GM12878 (cell line): ENCODE data around the gene UBA6. TPM values are rescaled to one million over a fixed set of nuclear protein-coding genes. Genes with fewer than 3 reads are reported as not detected.
A peak's percentile ranks its signal among the peaks of the same experiment; 100 is the strongest.

Experiments
- ATAC-seq: fragments of 200-7000 bp; cut with Tn5 transposase; 3 replicates; pipeline ENCODE4 v1.9.1; 2020; ENCODE audit warnings: mild to moderate bottlenecking, moderate library complexity
- Bru-seq: library from RNA; stranded (reverse); fragments of 400-500 nt; gene quantifications from one replicate; lab custom pipeline; 2021; lab: Mats Ljungman, UMichigan
- BruChase-seq, 2 experiments: library from RNA; stranded (reverse); fragments of 400-500 nt; gene quantifications; one replicate each; lab custom pipeline; 2021; lab: Mats Ljungman, UMichigan
- BruUV-seq: library from RNA; stranded (reverse); fragments of 400-500 nt; replicated peaks from 2 replicates; lab custom pipeline; 2021; lab: Mats Ljungman, UMichigan
- CTCF ChIA-PET: fragments of 300-600 bp; sonication (Branson Sonifier 250); formaldehyde crosslinking; extraction: SDS; loops from one replicate; lab custom pipeline; 2021; ENCODE audit warnings: inconsistent platforms; lab: Yijun Ruan, JAX
- POLR2A ChIA-PET: fragments of 350-600 bp; formaldehyde crosslinking; extraction: SDS; loops from one replicate; lab custom pipeline; 2021; ENCODE audit warnings: inconsistent platforms; lab: Charles Lee
- RAD21 ChIA-PET: fragments of 300-600 bp; sonication (Branson Sonifier 250); formaldehyde crosslinking; loops from one replicate; lab custom pipeline; 2023; ENCODE audit warnings: antibody characterized with exemption; ENCODE audit not compliant: unreplicated experiment; lab: Charles Lee
- SMC1A ChIA-PET: fragments of 300-600 bp; sonication (Branson Sonifier 250); formaldehyde crosslinking; loops from one replicate; lab custom pipeline; 2023; ENCODE audit not compliant: unreplicated experiment, uncharacterized antibody; lab: Charles Lee
- DNase-seq: peaks from one replicate; pipeline ENCODE4 v3.0.0-alpha.2; 2011; ENCODE audit warnings: low read depth, low spot score
- FAIRE-seq: peaks from 3 replicates; lab custom pipeline; 2011; peaks lifted over from hg19 to GRCh38; lab: Jason Lieb, UNC
- H2AFZ ChIP-seq: 2 replicates; pipeline ENCODE4 v1.6.0; 2011; ENCODE audit warnings: low read depth, low read length, control low read depth; ENCODE audit not compliant: control insufficient read depth
- H3K27ac ChIP-seq: 2 replicates; pipeline ENCODE4 v1.5.1; 2011; ENCODE audit warnings: control low read depth; ENCODE audit not compliant: control insufficient read depth, insufficient read depth
- H3K27me3 ChIP-seq, 2 experiments: replicated peaks in 1 of 2; 2 replicates each; pipeline versions ENCODE4 v1.6.0 to v1.6.1; 2011; ENCODE audit warnings: low read length in 1 of 2; ENCODE audit not compliant: control insufficient read depth in 2 of 2, insufficient read depth in 2 of 2
- H3K36me3 ChIP-seq, 2 experiments: 2 replicates each; pipeline ENCODE4 v1.5.1; 2011; ENCODE audit warnings: low read length in 1 of 2; ENCODE audit not compliant: control insufficient read depth in 2 of 2, insufficient read depth in 2 of 2
- H3K4me1 ChIP-seq: 2 replicates; pipeline ENCODE4 v1.6.1; 2011; ENCODE audit warnings: mild to moderate bottlenecking, low read length, moderate library complexity, mixed read lengths; ENCODE audit not compliant: control insufficient read depth, insufficient read depth
- H3K4me2 ChIP-seq: 2 replicates; pipeline ENCODE4 v1.6.0; 2011; ENCODE audit warnings: control low read depth; ENCODE audit not compliant: control insufficient read depth, insufficient read depth
- H3K4me3 ChIP-seq: fragments of 200-600 bp; sonication (generic); 2 replicates; pipeline ENCODE4 v1.5.1; 2016
- H3K79me2 ChIP-seq: 2 replicates; pipeline ENCODE4 v1.6.0; 2011; ENCODE audit warnings: low read length; ENCODE audit not compliant: control insufficient read depth, insufficient read depth
- H3K9ac ChIP-seq: 2 replicates; pipeline ENCODE4 v1.8.0; 2011; ENCODE audit warnings: low read length, control low read depth, mixed read lengths; ENCODE audit not compliant: control insufficient read depth, insufficient read depth
- H3K9me3 ChIP-seq: replicated peaks from 3 replicates; pipeline ENCODE4 v1.5.1; 2011; ENCODE audit warnings: mild to moderate bottlenecking, low read length; ENCODE audit not compliant: control insufficient read depth, insufficient read depth
- H4K20me1 ChIP-seq: 2 replicates; pipeline ENCODE4 v1.6.0; 2011; ENCODE audit not compliant: control insufficient read depth, insufficient read depth
- CBX3 ChIP-seq: fragments of 200-600 bp; sonication (generic); IDR thresholded peaks from 2 replicates; pipeline ENCODE4 v1.6.1; 2016; ENCODE audit warnings: low read depth, borderline replicate concordance
- EED ChIP-seq: sonication (generic); IDR thresholded peaks from 2 replicates; pipeline ENCODE4 v1.6.1; 2016; ENCODE audit warnings: antibody characterized with exemption, low read depth
- EGR1 ChIP-seq, 2 experiments: IDR thresholded peaks; 1 replicate in 1 of 2; 2 replicates in 1 of 2; pipeline ENCODE4 v1.6.1; 2011 to 2012; ENCODE audit warnings: low read depth in 2 of 2, low read length in 2 of 2, borderline replicate concordance in 1 of 2, mild to moderate bottlenecking in 1 of 2, moderate library complexity in 1 of 2
- FOXK2 ChIP-seq: fragments of 450-650 bp; IDR thresholded peaks from 2 replicates; pipeline ENCODE4 v1.6.1; 2017; ENCODE audit warnings: mild to moderate bottlenecking, moderate library complexity
- HSF1 ChIP-seq: fragments of 150-350 bp; IDR thresholded peaks from 2 replicates; pipeline ENCODE4 v1.6.1; 2014; ENCODE audit warnings: mild to moderate bottlenecking, low read depth, low read length
- IKZF2 ChIP-seq, 2 experiments: fragments of 450-650 bp; IDR thresholded peaks; 2 replicates each; pipeline ENCODE4 v1.6.1; 2017; ENCODE audit warnings: mild to moderate bottlenecking in 2 of 2, moderate library complexity in 2 of 2
- JUNB ChIP-seq: IDR thresholded peaks from 2 replicates; pipeline ENCODE4 v1.6.1; 2016; ENCODE audit warnings: antibody characterized with exemption, mild to moderate bottlenecking
- KLF5 ChIP-seq: fragments of 450-650 bp; IDR thresholded peaks from 2 replicates; pipeline ENCODE4 v1.6.1; 2014; ENCODE audit warnings: mild to moderate bottlenecking; ENCODE audit not compliant: partially characterized antibody
- NR2F1 ChIP-seq: fragments of 450-650 bp; conservative IDR thresholded peaks from 2 replicates; pipeline ENCODE4 v1.6.1; 2017; ENCODE audit warnings: mild to moderate bottlenecking
- RELB ChIP-seq: fragments of 450-650 bp; IDR thresholded peaks from 2 replicates; pipeline ENCODE4 v1.6.1; 2017; ENCODE audit warnings: low read depth, mild to moderate bottlenecking, moderate library complexity
- SMAD1 ChIP-seq: fragments of 450-650 bp; IDR thresholded peaks from 2 replicates; pipeline ENCODE4 v1.6.1; 2018; ENCODE audit warnings: mild to moderate bottlenecking, low read depth; ENCODE audit not compliant: partially characterized antibody
- TARDBP ChIP-seq: IDR thresholded peaks from 2 replicates; pipeline ENCODE4 v1.6.1; 2016; ENCODE audit warnings: borderline replicate concordance
- TCF3 ChIP-seq: IDR thresholded peaks from 2 replicates; pipeline ENCODE4 v1.6.1; 2012; ENCODE audit warnings: low read depth, mild to moderate bottlenecking, low read length, borderline replicate concordance; ENCODE audit not compliant: insufficient read depth
- WGBS: methylation state at CpG from one replicate; pipeline ENCODE4 v1.1.6; 2016; ENCODE audit warnings: low lambda C conversion rate; ENCODE audit not compliant: insufficient replicate concordance, insufficient coverage; ENCODE audit errors: missing lambda C conversion rate; 5-methylcytosine and 5-hydroxymethylcytosine counted together
- in situ Hi-C: fragments of 300-500 bp; cut with MboI; formaldehyde crosslinking; loops from 9 replicates; pipeline ENCODE4 v1.14.3; 2018; ENCODE audit warnings: mixed read lengths
- intact Hi-C: fragments of 100-400 bp; cut with micrococcal nuclease; formaldehyde crosslinking; loops from one replicate; pipeline ENCODE4 v1.14.2; 2022; ENCODE audit not compliant: unreplicated experiment
- long read RNA-seq, 2 experiments: library from polyadenylated mRNA; unstranded; transcript quantifications; one replicate each; pipeline ENCODE4 v2.0.0, GENCODE V29; 2019 to 2020
- polyA minus RNA-seq, 3 experiments: library from RNA; depleted of rRNA, polyadenylated mRNA; stranded (reverse); fragments of >200 nt; gene quantifications; 2 replicates each; pipeline ENCODE4 v1.2.3, GENCODE V29; 2011
- polyA plus RNA-seq, 11 experiments: library from polyadenylated mRNA; depleted of rRNA in 4 of 11; unstranded in 6 of 11; stranded (reverse) in 5 of 11; fragments of >200 nt; fragmentation: Nextera tagmentation in 4 of 11; fragmentation: Illumina TruSeq in 1 of 11; extraction: Ambion mirVana in 4 of 11; extraction: Trizol in 1 of 11; gene quantifications; 1 replicate in 1 of 11; 2 replicates in 10 of 11; pipeline versions ENCODE4 v1.2.1 to v1.2.3, GENCODE V29; 2011 to 2016; ENCODE audit warnings: inconsistent platforms in 2 of 11, missing spikeins in 2 of 11, low read depth in 1 of 11
- total RNA-seq, 4 experiments: library from RNA; depleted of rRNA in 3 of 4; stranded (reverse); fragments of >200 nt in 3 of 4; fragmentation: Illumina TruSeq in 1 of 4; extraction: Trizol in 1 of 4; gene quantifications; 2 replicates each; pipeline versions ENCODE4 v1.2.1 to v1.2.3, GENCODE V29; 2013 to 2021

The UBA6 gene
- total RNA-seq (2013; cell fraction: nucleolus; rRNA removed) = 270 and 447 TPM in 2 replicates
- total RNA-seq (2014; rRNA removed) (25.9 and 38.2 TPM in 2 replicates), total RNA-seq (2014; rRNA removed; fragmentation: Illumina TruSeq; extraction: Trizol) (55.8 and 56.6 TPM in 2 replicates), total RNA-seq (2021) (66.3 and 68.5 TPM in 2 replicates), polyA plus RNA-seq (2011; rRNA removed) (70.6 and 106 TPM in 2 replicates), polyA plus RNA-seq (2014; fragmentation: Illumina TruSeq; extraction: Trizol) (35.1 and 57.6 TPM in 2 replicates), polyA plus RNA-seq (2014; fragmentation: Nextera tagmentation; extraction: Ambion mirVana) (10 to 100 TPM in 1 of 2 experiments, 1 to 10 TPM in 1; 7.9 to 15.3 TPM), polyA plus RNA-seq (2014; rRNA removed) (19.8 and 25.8 TPM in 2 replicates), polyA plus RNA-seq (2016; fragmentation: Nextera tagmentation; extraction: Ambion mirVana) (10 to 100 TPM; 34.4 to 36.4 TPM), polyA minus RNA-seq (2011; rRNA and poly(A)+ RNA removed) (124 and 221 TPM in 2 replicates), Bru-seq, nascent RNA (percentile 89 among the genes with signal in this experiment), BruChase-seq, experiment 1, labeled RNA remaining after a 6-hour chase (percentile 93 among the genes with signal in this experiment), BruChase-seq, experiment 2, labeled RNA remaining after a 2-hour chase (percentile 94 among the genes with signal in this experiment)
- polyA plus RNA-seq (2011; ENCODE audit: low read depth) = 5.7 TPM
- 26.8 and 37.6 TPM in 2 replicates for polyA plus RNA-seq (2011; cell fraction: cytosol; rRNA removed)
- 98.5 and 99.7 TPM in 2 replicates for polyA plus RNA-seq (2011; cell fraction: nucleus; rRNA removed)
- polyA plus RNA-seq (2012) = 13.0 and 19.8 TPM in 2 replicates
- polyA minus RNA-seq (2011; cell fraction: cytosol; rRNA and poly(A)+ RNA removed) = 61.5 and 75.8 TPM in 2 replicates
- polyA minus RNA-seq (2011; cell fraction: nucleus; rRNA and poly(A)+ RNA removed) = 49.4 and 63.1 TPM in 2 replicates
- long read RNA-seq, experiment 1, full-length matches to known transcripts = 5 of 17 reads
- long read RNA-seq, experiment 1, partial matches to known transcripts = 0 of 17 reads
- long read RNA-seq, experiment 1, other reads (novel, unspliced or antisense) = 12 of 17 reads
- long read RNA-seq, experiment 2, full-length matches to known transcripts = 15 of 58 reads
- long read RNA-seq, experiment 2, partial matches to known transcripts = 27 of 58 reads
- long read RNA-seq, experiment 2, other reads (novel, unspliced or antisense) = 16 of 58 reads

GRCh38 chr4:67700738-67701516 is at the start of gene UBA6:
UBA6 (minus strand) TSS chr4:67701155; CDS start chr4:67701119, 36 bp downstream.
- under 1% methylated on average over 47 of the region's 57 CpGs for WGBS
- H4K20me1 ChIP-seq = no peaks in the 10 kb centered on the region
- no peaks in the 10 kb centered on the region for H3K27me3 ChIP-seq
- peaks cover 0 to 6% of the 10 kb centered on the region in 2 experiments; a peak in 1 of 4 replicates for H3K36me3 ChIP-seq
- BruUV-seq = no TSS peak
- DNase-seq (peak; percentile 89), ATAC-seq (peak; percentile 95), FAIRE-seq (peak; percentile 87)
- intact Hi-C loops = loop anchor here (1.0 to 5.0 kb wide), 2 partner anchors 156 to 646 kb away; partner anchors contain the start of gene CENPC
- RAD21 ChIA-PET = interaction anchor here (0.6 to 1.7 kb wide), 12 partner anchors 10 to 281 kb away, joined by 3 to 9 read pairs (median 4); partner anchors contain the start of gene STAP1
- H3K9me3 ChIP-seq = peaks cover 10% of the 10 kb centered on the region
- peak within 1 kb of the TSS; percentile 70 for H3K4me2 ChIP-seq
- H3K27ac ChIP-seq = peak within 1 kb of the TSS; percentile 95
- in situ Hi-C loops = loop anchor here (10.0 kb wide), 1 partner anchor 644 kb away; no protein-coding TSS in a partner anchor
- peaks cover 81% of the 10 kb centered on the region for H3K79me2 ChIP-seq
- SMC1A ChIA-PET = interaction anchor here (1.0 to 5.1 kb wide), 14 partner anchors 9 to 157 kb away, joined by 3 to 33 read pairs (median 5); partner anchors contain the start of gene STAP1
- H2AFZ ChIP-seq = peak within 1 kb of the TSS; percentile 93
- H3K9ac ChIP-seq = peak within 1 kb of the TSS; percentile 98
- no peaks in the 10 kb centered on the region for H3K4me1 ChIP-seq
- CTCF ChIA-PET = interaction anchor here (0.7 to 3.5 kb wide), 17 partner anchors 9 to 157 kb away, joined by 3 to 18 read pairs (median 4); partner anchors contain the start of genes CENPC and STAP1
- POLR2A ChIA-PET = interaction anchor here (0.8 to 3.3 kb wide), 7 partner anchors 11 to 157 kb away, joined by 3 to 18 read pairs (median 3); partner anchors contain the start of gene CENPC
- H3K4me3 ChIP-seq = peak within 1 kb of the TSS; percentile 77
- TF ChIP-seq KLF5 = no peak
- TF ChIP-seq JUNB = no peak
- TF ChIP-seq HSF1 = no peak
- no peak for TF ChIP-seq TARDBP
- TF ChIP-seq IKZF2 (IDR thresholded peaks at IDR 0.05) = peak in 1 of 2 experiments; percentile 33
- TF ChIP-seq TCF3 = peak; percentile 93
- peak in 1 of 2 experiments; percentile 13; a peak in 1 of 3 replicates for TF ChIP-seq EGR1 (IDR thresholded peaks at IDR 0.05; ENCODE audit: borderline replicate concordance in 1 of 2, low read depth in 2 of 2, low read length in 2 of 2)
- TF ChIP-seq EED = no peak
- TF ChIP-seq NR2F1 = peak; percentile 82
- peak; percentile 74 for TF ChIP-seq SMAD1
- no peak for TF ChIP-seq CBX3
- 0 out of 2 replicates have a peak, but pooled peaks have one; percentile 21 for TF ChIP-seq RELB
- TF ChIP-seq FOXK2 = no peak
